RWPE2 (cell line): ENCODE results near the gene S100A3.

Experiments used
- ATAC-seq: fragments of 200-7000 bp; cut with Tn5 transposase; 3 replicates; pipeline ENCODE4 v1.9.1; 2021; ENCODE audit warnings: low read depth
- DNase-seq: peaks from one replicate; pipeline ENCODE4 v3.0.0-alpha.2; 2020; ENCODE audit warnings: low spot score
- H3K27ac ChIP-seq: fragments of 450-650 bp; 2 replicates; pipeline ENCODE4 v1.5.1; 2017; ENCODE audit warnings: mild to moderate bottlenecking; ENCODE audit not compliant: poor library complexity, severe bottlenecking
- H3K27me3 ChIP-seq: fragments of 250-450 bp; sonication (Bioruptor Pico); 2 replicates; pipeline ENCODE4 v1.5.1; 2021; ENCODE audit warnings: mild to moderate bottlenecking, moderate library complexity; ENCODE audit not compliant: insufficient read depth, poor library complexity, severe bottlenecking
- H3K36me3 ChIP-seq: fragments of 250-450 bp; sonication (Bioruptor Pico); 2 replicates; pipeline ENCODE4 v1.5.1; 2020; ENCODE audit warnings: low read depth, mild to moderate bottlenecking, moderate library complexity
- H3K4me1 ChIP-seq: fragments of 250-450 bp; sonication (Bioruptor Pico); 2 replicates; pipeline ENCODE4 v1.5.1; 2021; ENCODE audit warnings: mild to moderate bottlenecking, moderate library complexity; ENCODE audit not compliant: insufficient read depth, poor library complexity, severe bottlenecking
- H3K4me3 ChIP-seq: fragments of 250-450 bp; sonication (Bioruptor Pico); 2 replicates; pipeline ENCODE4 v1.5.1; 2021; ENCODE audit warnings: mild to moderate bottlenecking, moderate library complexity; ENCODE audit not compliant: severe bottlenecking
- H3K9me3 ChIP-seq: fragments of 250-450 bp; sonication (Bioruptor Pico); 2 replicates; pipeline ENCODE4 v1.5.1; 2021; ENCODE audit warnings: mild to moderate bottlenecking, moderate library complexity; ENCODE audit not compliant: severe bottlenecking
- CTCF ChIP-seq: fragments of 450-650 bp; IDR thresholded peaks from one replicate; pipeline ENCODE4 v1.5.1; 2017; ENCODE audit warnings: mild to moderate bottlenecking, moderate library complexity; ENCODE audit not compliant: poor library complexity, severe bottlenecking

The S100A3 gene

GRCh38 chr1:153541641-153542590 is 7.1 kb downstream of the S100A3 start:
- H3K4me1 ChIP-seq, result peaks cover 22% of the 10 kb centered on the region
- no peak overlapping the region for H3K4me3 ChIP-seq
- TF ChIP-seq CTCF, result no peak
- ATAC-seq, result no peak
- H3K27ac ChIP-seq, result peak overlapping the region; percentile 24
- no peaks in the 10 kb centered on the region for H3K27me3 ChIP-seq
- H3K9me3 ChIP-seq, result no peaks in the 10 kb centered on the region
- DNase-seq, result peak; percentile 23
- H3K36me3 ChIP-seq, result no peaks in the 10 kb centered on the region

- Histone ChIP-seq H3K27ac (peak within 1 kb of the TSS; percentile 24), H3K4me1 (peaks cover 29% of the 10 kb centered on the region)
- ATAC-seq, result no peak
These were observed 8.4 kb downstream of the S100A3 start, which contains the start of gene S100A5 for GRCh38 chr1:153540394-153541361. Gene S100A5, minus strand, starts transcription at chr1:153540934. Its CDS starts 743 bp downstream, at chr1:153540191.

GRCh38 chr1:153539395-153540093 is 9.5 kb downstream of the S100A3 start:
- peak; percentile 15 for DNase-seq
- no peaks in the 10 kb centered on the region for H3K27me3 ChIP-seq
- TF ChIP-seq CTCF, result no peak
- H3K4me1 ChIP-seq, result peaks cover 18% of the 10 kb centered on the region
- no peak for ATAC-seq
- H3K27ac ChIP-seq, result no peak overlapping the region
- H3K9me3 ChIP-seq, result no peaks in the 10 kb centered on the region
- H3K36me3 ChIP-seq, result peaks cover 10% of the 10 kb centered on the region
- no peak overlapping the region for H3K4me3 ChIP-seq

More at GRCh38 chr1:153540394-153541361, 8.4 kb downstream of the S100A3 start, which contains the start of gene S100A5:
- Histone ChIP-seq H3K9me3 (no peaks in the 10 kb centered on the region), H3K36me3 (no peaks in the 10 kb centered on the region), H3K4me3 (no peak within 1 kb of the TSS), H3K27me3 (no peaks in the 10 kb centered on the region)
- peak; percentile 34 for DNase-seq
- TF ChIP-seq CTCF, result no peak

- no peak for TF ChIP-seq CTCF
These were observed 10.7 kb downstream of the S100A3 start for GRCh38 chr1:153538315-153538821.

More at GRCh38 chr1:153538315-153538821, 10.7 kb downstream of the S100A3 start:
- H3K27me3 ChIP-seq, result no peaks in the 10 kb centered on the region
- peak overlapping the region; percentile 96 for H3K27ac ChIP-seq
- H3K4me1 ChIP-seq, result peaks cover 17% of the 10 kb centered on the region
- peak; percentile 41 for DNase-seq
- H3K9me3 ChIP-seq, result no peaks in the 10 kb centered on the region
- H3K36me3 ChIP-seq, result peaks cover 17% of the 10 kb centered on the region
- no peak for ATAC-seq
- no peak overlapping the region for H3K4me3 ChIP-seq
